GM21528 (cell line): ENCODE results near the gene EHD4.

Experiments used
- ATAC-seq: cut with Tn5 transposase; IDR thresholded peaks from one replicate; pipeline ENCODE4 v1.9.1; 2021; ENCODE audit warnings: mild to moderate bottlenecking, moderate library complexity; ENCODE audit not compliant: unreplicated experiment, low FRiP score

The EHD4 gene

GRCh38 chr15:41972253-41973242, at the start of gene EHD4:
EHD4 (minus strand) TSS chr15:41972557; CDS start chr15:41972494, 63 bp downstream.
- peak; percentile 80 for ATAC-seq

- ATAC-seq = no peak
Measured at GRCh38 chr15:42021593-42021992, 49.2 kb upstream of the EHD4 start.

- no peak for ATAC-seq
Measured at GRCh38 chr15:42020713-42021273, 48.4 kb upstream of the EHD4 start, which contains the start of gene PLA2G4E. PLA2G4E (minus strand) TSS chr15:42021042; CDS start chr15:42021030, 12 bp downstream.

- ATAC-seq = no peak
Measured at GRCh38 chr15:42018306-42019224, 46.2 kb upstream of the EHD4 start.

GRCh38 chr15:42016971-42017370, 44.6 kb upstream of the EHD4 start:
- no peak for ATAC-seq

- ATAC-seq = no peak
Measured at GRCh38 chr15:42014406-42014805, 42.0 kb upstream of the EHD4 start.

GRCh38 chr15:42012928-42013482, 40.6 kb upstream of the EHD4 start:
- ATAC-seq = no peak

- no peak for ATAC-seq
Measured at GRCh38 chr15:42012241-42012640, 39.9 kb upstream of the EHD4 start.

GRCh38 chr15:42011074-42011473, 38.7 kb upstream of the EHD4 start:
- no peak for ATAC-seq

- no peak for ATAC-seq
Measured at GRCh38 chr15:42010434-42010833, 38.1 kb upstream of the EHD4 start.

- no peak for ATAC-seq
Measured at GRCh38 chr15:42009474-42009873, 37.1 kb upstream of the EHD4 start.

- ATAC-seq = no peak
Measured at GRCh38 chr15:42009022-42009421, 36.7 kb upstream of the EHD4 start.

GRCh38 chr15:42007386-42007785, 35.0 kb upstream of the EHD4 start:
- ATAC-seq = no peak

- no peak for ATAC-seq
Measured at GRCh38 chr15:42002333-42002732, 30.0 kb upstream of the EHD4 start.

GRCh38 chr15:42001236-42001635, 28.9 kb upstream of the EHD4 start:
- no peak for ATAC-seq

- ATAC-seq = no peak
Measured at GRCh38 chr15:41999290-42000285, 27.2 kb upstream of the EHD4 start.

- ATAC-seq = no peak
Measured at GRCh38 chr15:41997845-41998244, 25.5 kb upstream of the EHD4 start.

- no peak for ATAC-seq
Measured at GRCh38 chr15:41996921-41997592, 24.7 kb upstream of the EHD4 start.

- ATAC-seq = no peak
Measured at GRCh38 chr15:41996376-41996775, 24.0 kb upstream of the EHD4 start.
